NCI-H226 (cell line): ENCODE measurements around the gene COL15A1.
"Not testable (repeated sequence)": the region's sequence is repeated elsewhere in the genome, so short reads cannot be mapped to it uniquely, and the experiment has no call there.

Experiments used
- DNase-seq: peaks from one replicate; pipeline ENCODE4 v3.0.0-alpha.2; 2015

Gene COL15A1

GRCh38 chr9:98995971-98996504 lies 52.3 kb downstream of the COL15A1 start:
- DNase-seq = no peak

- no peak for DNase-seq
These were observed 53.9 kb downstream of the COL15A1 start for GRCh38 chr9:98997604-98998003.

DNA sequence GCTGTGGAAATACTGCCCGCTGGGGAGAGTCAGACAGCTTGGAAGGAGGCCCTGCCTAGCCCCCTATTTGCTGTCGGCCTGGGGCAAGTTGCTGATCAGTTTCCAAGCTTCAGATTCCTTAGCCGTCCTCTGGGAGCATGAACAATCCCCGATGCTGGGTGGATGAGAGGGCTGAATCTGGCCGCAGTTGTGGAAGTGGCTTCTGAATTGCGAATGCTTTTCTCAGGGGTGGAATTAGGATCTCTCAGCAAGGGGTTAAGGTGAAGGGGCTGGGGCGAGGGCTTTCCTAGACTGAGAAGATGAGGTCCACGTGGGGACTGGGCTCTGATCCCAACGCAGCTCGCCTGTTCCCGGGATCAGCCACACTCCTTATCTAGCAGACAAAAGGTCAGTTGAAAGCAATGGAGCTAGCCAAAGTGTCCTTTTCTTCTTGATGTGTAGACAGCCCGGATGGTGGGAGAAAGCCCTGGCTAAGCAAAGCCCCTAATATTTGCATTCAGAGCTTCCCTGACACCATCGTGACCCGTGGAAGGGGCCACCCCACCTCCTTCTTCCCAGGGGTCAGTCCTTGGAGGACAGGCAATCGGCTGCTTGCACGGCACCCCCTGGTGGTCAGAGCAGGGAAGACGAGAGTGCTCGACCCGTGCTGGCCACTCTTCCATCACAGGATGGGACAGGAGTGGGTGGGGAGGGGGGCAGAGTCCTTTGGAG lies 54.9 kb downstream of the COL15A1 start:
- DNase-seq = no peak

DNA sequence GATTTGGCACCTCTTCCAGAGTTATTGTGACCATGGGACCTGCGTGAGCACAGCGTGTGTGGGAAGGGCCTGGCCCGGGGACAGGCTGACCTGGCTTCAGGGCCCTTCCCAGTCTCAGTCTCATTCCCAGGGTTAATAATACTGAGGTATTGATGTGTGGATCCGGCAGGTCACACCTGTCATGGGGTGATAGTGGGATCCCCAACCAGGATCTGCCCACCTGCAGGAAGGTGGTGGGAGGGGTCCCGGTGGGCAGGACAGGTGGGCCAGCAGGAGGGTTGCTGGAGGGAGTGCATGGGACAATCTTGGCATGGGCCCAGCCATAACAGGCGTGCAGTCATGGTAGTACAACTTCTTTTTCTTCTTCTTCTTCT lies 55.4 kb downstream of the COL15A1 start:
- no peak for DNase-seq

DNA sequence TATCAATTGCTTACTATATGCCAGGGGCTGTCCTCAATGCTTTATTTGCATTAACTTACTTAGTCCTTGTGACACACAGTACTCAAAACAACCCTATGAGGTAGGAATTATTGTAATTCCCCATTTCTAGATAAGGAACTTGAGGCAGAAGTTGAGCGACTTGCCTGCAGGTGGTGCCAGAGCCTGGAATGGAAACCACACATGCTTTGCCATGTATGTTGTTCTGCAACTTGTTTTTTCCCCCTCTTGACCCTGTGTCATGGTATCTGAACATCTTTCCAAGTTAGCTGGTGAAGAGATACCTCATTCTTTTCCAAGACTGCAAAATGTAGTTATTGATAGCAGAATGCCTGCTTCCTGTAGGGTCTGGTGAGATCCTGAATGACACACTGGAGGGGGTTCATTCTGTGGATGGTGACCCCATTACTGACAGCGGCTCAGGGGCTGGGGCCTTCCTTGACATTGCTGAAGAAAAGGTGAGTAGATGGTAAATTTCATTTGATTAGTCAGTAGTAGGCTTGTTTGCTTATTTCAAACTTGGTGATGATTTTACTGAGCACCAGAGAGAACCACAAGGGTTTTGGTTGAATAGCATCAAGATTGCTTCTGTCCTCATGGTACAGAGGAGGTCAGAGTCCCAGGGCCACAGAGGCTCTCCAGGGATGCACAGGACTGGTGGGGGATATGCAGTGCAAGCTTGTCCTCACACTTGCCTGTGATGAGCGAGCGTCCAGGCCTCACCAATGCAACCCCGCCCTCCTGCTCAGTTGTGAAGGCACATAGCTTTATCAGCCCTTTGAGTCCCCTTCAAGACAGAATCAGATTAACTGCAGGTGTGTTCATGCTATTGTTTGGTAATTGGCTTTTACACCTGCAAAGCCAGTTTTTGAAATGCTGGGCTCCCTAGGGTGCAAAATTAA lies 57.0 kb downstream of the COL15A1 start:
- peak; percentile 45 for DNase-seq

DNA sequence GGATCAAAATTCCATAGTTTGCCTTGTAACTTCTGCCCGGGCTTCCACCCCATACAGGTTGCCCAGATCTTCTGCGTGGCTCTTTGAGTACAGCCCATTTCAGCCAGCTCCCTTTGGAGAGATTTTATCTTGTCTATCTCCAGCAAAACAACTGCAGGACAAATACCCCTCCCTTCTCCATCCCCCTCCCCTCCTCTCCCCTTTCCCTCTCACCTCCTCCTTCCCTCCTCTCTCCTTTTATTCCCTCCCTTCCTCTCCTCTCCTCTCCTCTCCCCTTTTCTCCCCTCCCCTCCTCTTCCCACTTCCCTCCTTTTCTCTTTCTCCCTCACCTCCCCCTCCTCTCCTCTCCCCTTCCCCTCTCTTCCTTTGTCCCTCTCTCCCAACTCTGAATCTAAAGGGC lies 58.2 kb downstream of the COL15A1 start:
- DNase-seq = no peak

DNA sequence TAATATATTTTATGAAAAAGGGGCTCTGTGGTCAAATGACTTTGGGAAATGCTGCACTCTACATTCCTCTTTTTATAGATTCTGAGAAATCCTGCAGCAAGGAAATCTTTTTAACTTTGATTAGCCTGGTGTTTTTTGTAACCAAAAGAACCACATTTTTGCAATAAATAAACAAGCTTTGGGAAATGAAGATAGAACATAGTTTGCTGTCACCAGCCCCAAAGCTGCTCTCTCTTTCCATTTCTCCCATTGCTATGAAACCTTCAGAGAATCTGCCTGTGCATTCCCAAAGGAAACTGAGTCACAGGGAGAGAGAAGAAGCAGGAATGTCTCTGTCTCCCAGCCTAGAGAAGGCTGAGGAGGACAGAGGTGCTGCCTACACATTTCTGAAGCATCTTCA lies 59.0 kb downstream of the COL15A1 start:
- DNase-seq = no peak

GRCh38 chr9:99003308-99003707 lies 59.6 kb downstream of the COL15A1 start:
- no peak for DNase-seq

DNA sequence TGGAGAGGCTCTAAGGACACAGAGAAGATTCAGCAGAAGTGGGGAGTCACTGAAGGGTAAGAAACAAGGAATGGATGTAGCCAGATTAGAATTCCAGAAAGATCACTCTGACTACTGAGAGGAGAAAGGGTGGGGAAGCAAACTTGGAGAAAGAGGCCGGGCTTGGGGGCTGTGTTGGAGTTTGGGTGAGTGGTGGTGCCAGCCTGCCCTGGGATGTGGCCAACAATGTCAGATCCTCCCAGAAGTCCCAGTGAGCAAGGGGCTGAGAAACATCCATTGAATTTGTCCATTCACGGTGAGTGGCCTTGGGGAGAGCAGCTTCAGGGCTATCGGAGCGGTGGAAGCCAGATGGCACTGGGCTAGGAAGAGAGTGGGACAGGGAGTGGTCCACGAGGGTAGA lies 60.4 kb downstream of the COL15A1 start:
- no peak for DNase-seq

DNA sequence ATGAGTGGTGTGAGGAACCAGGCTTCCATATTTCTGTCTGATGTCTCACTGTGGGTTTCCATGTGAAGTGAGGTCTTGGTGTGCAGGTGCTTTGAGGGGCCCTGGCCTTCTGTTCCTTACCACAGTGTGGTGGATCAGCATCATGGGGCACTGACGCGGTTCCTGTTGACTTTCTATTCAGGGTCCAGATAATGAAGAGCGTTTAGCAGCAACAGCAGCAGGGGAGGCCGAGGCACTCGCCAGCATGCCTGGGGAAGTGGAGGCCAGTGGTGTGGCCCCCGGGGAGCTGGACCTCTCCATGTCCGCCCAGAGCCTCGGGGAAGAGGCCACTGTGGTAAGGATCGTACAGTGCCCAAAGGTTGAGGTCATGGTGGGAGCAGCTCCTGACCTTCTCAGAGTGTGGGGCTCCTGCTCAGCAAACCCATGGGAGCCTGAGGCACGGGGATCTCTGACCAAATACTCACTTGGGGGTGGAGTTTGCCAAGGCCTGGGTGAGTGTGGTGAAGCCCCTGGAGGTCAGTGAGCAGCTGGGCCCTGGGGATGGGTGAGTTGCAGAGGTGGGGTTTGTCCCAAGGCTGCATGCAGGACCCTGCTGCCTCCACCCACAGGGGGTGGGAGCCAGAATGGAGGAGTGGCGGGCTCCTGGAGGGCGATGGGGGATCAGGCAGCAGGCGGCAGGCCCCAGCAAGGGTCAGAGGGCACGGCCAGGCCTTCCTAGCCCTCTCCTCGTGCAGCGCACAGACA lies 61.2 kb downstream of the COL15A1 start:
- DNase-seq = no peak

DNA sequence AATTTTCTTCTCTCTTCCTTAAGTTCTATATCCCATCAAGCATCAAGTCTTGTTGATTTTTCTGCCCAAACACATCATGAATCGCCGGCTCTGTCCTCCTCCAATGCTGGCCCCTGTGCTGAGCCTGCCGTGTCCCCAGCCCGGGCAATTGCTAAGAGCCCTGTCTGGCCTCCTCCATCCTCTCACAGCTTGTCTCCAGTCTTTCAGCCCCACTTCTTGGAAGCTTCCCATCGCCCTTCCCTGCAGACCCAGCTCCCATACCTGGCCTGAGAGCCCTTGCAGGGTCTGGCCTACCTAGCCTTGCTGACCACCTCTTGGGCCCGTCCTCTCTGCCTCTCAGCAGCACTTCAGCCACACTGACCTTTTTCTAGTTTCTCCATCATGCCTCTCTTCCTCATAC lies 61.9 kb downstream of the COL15A1 start:
- DNase-seq = no peak

DNA sequence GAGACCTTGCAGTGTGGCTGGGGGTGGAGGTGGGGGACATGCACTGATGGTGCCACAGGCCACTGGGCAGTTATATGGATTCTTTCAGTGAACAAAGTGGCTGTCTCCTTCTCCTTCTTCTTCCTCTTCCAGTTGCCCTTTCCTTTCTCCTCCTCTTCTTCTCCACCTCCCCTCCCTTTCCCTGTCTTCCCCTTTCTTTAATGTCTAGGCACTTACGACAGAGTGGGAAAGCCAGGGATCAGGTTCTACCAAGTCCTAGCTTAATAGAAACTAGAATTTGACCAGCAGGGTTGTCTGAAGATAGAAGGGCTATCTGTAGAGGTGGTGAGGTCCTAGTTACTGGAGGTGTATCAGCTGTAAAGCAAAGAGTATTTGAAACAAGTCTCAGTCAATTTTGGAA lies 62.8 kb downstream of the COL15A1 start:
- DNase-seq = no peak

DNA sequence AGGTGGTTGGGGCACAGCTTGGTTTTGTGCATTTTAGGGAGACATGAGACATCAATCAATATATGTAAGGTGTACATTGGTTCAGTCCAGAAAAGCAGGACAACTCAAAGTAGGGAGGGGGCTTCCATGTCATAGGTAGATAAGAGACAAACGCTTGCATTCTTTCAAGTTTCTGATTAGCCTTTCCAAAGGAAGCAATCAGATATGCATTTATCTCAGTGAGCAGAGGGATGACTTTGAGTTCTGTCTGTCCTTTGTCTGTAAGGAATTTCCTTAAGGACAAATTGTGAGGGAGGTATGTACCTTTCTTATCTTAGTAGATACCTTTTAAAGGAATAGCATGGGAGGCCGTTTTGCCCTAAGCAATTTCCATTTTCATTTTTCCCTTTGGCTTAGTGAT lies 63.3 kb downstream of the COL15A1 start:
- no peak for DNase-seq

DNA sequence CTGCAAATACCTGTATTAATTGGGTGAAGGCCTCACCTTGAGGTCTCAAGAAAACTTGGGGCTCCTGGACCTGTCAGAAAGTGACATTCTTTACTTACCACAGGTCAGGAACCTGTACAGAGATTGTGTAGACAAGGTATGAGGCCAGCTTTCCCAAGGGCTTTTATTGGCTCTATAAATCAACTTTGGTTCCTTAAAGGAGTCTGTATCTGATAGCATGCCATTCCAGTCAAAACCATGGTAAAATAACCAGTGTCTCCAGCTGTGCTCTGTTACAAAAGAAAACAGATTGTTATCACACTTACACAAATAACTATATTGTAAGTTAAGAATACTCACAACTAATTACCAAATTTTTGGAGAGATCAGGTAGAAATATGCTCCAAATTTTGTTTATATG lies 64.5 kb downstream of the COL15A1 start:
- no peak for DNase-seq

DNA sequence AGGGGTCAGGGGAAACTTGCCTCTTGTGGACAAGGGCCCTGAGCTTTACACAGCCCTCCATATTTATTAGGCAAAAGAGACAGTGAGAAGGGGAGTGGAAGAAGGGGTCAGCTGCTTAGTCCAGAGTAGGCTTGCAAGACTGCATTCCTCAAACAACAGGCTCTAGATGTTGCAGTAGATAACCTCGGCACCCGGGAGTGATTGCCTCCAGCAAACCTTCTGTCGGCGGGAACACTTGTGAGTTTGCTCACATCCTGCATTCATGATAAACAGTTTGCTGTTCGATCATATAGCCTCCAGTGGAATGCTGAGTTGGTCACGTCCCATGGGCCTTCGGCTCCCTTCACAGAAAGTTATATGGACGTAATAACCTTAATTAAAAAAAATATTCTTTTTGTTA lies 66.7 kb downstream of the COL15A1 start:
- not testable (repeated sequence) for DNase-seq

DNA sequence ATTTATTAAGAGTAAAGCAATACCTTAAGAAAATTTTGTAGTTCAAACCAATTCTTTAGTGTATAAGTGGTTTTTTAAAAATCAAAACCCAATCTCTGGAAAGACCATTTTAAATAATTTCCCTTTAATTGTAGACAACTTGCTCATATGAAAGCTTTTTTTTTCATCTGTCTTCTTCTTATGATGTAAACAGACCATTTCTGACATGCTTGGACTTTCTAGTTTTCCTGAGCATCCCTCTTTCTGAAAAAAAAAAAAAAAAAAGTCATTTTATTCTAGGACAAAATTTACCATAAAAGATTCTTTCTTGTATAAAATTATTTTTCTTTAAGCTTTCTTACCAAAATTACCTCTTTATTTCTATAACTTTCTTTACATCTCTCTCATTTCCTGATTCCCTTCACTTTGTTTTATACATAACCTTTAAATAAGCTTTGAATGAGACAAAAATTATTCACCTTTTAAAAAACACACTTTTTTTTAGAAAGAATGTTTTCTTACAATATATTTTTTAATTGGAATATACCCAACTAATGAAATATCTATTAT lies 67.5 kb downstream of the COL15A1 start:
- peak; percentile 41 for DNase-seq

DNA sequence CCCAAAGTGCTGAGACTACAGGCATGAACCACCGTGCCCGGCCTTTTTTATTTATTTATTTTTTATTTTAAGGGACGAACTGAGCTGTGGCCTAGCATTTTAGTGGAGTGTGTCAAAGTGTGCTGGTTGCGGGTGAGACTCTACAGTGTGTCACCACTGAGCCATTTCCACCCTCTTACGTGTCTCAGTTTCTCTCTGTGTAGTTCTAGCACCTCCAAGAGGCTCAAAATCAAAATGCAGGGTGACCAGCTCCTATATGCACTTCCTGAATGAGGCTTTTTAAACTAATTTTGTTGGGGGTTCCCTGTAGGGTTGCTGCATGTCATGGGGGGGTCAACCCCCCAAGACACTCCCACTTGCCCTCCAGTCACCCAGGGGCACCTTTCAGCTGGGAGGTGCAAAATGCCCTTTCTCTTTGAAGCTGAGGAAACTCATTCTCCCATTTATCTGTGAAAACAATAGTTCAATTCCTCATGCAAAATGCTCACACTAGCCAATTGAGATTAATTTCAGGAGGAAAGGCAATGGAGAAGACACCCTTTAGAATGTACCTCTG lies 69.3 kb downstream of the COL15A1 start:
- no peak for DNase-seq

- DNase-seq = no peak
These were observed 69.8 kb downstream of the COL15A1 start for GRCh38 chr9:99013550-99013949.

DNA sequence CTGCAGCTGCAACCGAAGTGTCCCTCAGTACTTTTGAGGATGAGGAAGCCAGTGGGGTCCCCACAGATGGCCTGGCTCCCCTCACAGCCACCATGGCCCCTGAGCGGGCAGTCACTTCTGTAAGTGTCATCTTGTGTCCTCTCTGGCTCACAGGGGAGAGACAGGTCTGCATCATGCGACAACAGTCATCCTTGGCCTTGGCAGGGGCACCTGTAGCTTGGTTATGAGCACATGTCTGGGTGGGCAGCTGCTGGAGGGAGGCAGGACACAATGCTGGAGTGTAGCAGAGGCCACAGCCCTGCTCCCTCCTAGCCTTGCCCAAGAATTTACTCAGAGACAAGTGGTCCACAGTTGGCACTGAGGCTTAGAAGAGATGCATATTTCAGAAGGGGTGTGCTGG lies 71.7 kb downstream of the COL15A1 start:
- no peak for DNase-seq

GRCh38 chr9:99015890-99016289 lies 72.2 kb downstream of the COL15A1 start:
- DNase-seq = no peak

- DNase-seq = no peak
These were observed 73.1 kb downstream of the COL15A1 start for GRCh38 chr9:99016681-99017387.

GRCh38 chr9:99018653-99019052 lies 74.9 kb downstream of the COL15A1 start:
- DNase-seq = no peak
